Measurements from ENCODE around the gene FAM161B. TPM values are rescaled to one million over a fixed set of nuclear protein-coding genes. Genes with fewer than 3 reads are reported as not detected.

Gene FAM161B
- total RNA-seq, 4 donors from 2014 or later = 1.2 to 3.1 (median 2.2) TPM

DNA sequence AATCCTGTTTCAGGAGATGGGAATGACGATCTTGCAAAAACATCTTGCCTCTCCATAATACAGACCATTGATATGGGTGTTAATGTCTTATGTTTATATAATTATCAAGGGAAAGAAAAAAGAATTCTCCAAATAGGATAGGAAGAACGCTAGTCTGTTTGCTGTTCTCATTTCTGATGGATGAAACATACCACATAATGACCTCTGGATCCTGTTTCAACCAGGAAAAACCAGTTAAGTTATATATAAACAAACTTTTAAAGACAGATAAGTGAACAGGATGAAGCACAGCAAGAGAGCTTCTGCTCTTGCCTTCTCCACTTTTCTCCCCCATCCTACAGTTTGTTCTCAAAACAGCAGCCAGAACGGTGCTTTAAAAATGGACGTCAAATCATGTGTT, 28.0 kb upstream of the FAM161B start:
- TF ChIP-seq, protein P1, sequence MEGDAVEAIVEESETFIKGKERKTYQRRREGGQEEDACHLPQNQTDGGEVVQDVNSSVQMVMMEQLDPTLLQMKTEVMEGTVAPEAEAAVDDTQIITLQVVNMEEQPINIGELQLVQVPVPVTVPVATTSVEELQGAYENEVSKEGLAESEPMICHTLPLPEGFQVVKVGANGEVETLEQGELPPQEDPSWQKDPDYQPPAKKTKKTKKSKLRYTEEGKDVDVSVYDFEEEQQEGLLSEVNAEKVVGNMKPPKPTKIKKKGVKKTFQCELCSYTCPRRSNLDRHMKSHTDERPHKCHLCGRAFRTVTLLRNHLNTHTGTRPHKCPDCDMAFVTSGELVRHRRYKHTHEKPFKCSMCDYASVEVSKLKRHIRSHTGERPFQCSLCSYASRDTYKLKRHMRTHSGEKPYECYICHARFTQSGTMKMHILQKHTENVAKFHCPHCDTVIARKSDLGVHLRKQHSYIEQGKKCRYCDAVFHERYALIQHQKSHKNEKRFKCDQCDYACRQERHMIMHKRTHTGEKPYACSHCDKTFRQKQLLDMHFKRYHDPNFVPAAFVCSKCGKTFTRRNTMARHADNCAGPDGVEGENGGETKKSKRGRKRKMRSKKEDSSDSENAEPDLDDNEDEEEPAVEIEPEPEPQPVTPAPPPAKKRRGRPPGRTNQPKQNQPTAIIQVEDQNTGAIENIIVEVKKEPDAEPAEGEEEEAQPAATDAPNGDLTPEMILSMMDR (IDR thresholded peaks at IDR 0.05) = no peak
- no peak for TF ChIP-seq POLR2A (IDR thresholded peaks at IDR 0.05)
- H3K4me1 ChIP-seq = no peaks in the 10 kb centered on the region
- DNase-seq = no peak
- peaks cover 0 to 82% (median 7%) of the 10 kb centered on the region in 3 donors for H3K36me3 ChIP-seq
- no peaks in the 10 kb centered on the region for H3K9me3 ChIP-seq
- H3K27me3 ChIP-seq = no peaks in the 10 kb centered on the region
- intact Hi-C loops (cut with DNase I) = no loop called here
- no peak overlapping the region for H3K4me3 ChIP-seq
- 57 to 73% methylated on average over 3 to 4 of the region's 4 CpGs for WGBS, 2 donors
- H3K27ac ChIP-seq = no peak overlapping the region

GRCh38 chr14:73976125-73976524, 26.2 kb upstream of the FAM161B start:
- no peak for DNase-seq
- TF ChIP-seq, protein P1 (IDR thresholded peaks at IDR 0.05) = no peak
- no peak for TF ChIP-seq POLR2A (IDR thresholded peaks at IDR 0.05)
- no peak overlapping the region for H3K4me3 ChIP-seq
- intact Hi-C loops (cut with DNase I) = no loop called here
- no peaks in the 10 kb centered on the region for H3K27me3 ChIP-seq
- H3K27ac ChIP-seq = no peak overlapping the region
- no peaks in the 10 kb centered on the region for H3K4me1 ChIP-seq
- 73 to 81% methylated on average over 6 of the region's 6 CpGs for WGBS, 2 donors
- no peaks in the 10 kb centered on the region for H3K9me3 ChIP-seq
- peaks cover 0 to 82% (median 7%) of the 10 kb centered on the region in 3 donors for H3K36me3 ChIP-seq

DNA sequence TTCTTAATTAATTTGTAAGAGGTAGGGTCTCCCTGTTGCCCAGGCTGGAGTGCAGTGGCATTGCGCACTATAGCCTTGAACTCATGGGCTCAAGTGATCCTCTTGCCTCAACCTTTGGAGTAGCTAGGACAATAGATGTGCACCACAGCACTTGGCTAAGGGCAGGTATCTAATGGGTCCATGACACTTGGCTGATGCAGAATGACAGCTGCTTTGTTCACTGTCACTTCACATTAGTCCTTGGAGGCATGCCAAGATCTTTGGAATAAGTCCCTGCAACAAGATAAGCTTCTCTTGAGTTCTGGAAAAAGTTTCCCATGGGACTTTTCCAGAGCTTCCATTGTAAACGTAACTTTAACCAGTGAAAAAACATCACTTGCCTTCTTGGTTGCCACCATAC, 23.6 kb upstream of the FAM161B start:
- no peaks in the 10 kb centered on the region for H3K4me1 ChIP-seq
- intact Hi-C loops (cut with DNase I) = no loop called here
- WGBS, 2 donors = 81 to 90% methylated on average over 2 of the region's 2 CpGs
- no peak for DNase-seq
- no peak overlapping the region for H3K27ac ChIP-seq
- no peaks in the 10 kb centered on the region for H3K9me3 ChIP-seq
- TF ChIP-seq POLR2A (IDR thresholded peaks at IDR 0.05) = no peak
- no peak overlapping the region for H3K4me3 ChIP-seq
- no peaks in the 10 kb centered on the region for H3K27me3 ChIP-seq
- H3K36me3 ChIP-seq = peaks cover 6 to 95% (median 15%) of the 10 kb centered on the region in 3 donors

GRCh38 chr14:73968885-73969284, 19.0 kb upstream of the FAM161B start:
- Histone ChIP-seq H3K4me1 (no peaks in the 10 kb centered on the region), H3K9me3 (no peaks in the 10 kb centered on the region), H3K27ac (no peak overlapping the region), H3K27me3 (no peaks in the 10 kb centered on the region), H3K36me3 (peaks cover 6 to 99% (median 18%) of the 10 kb centered on the region in 3 donors), H3K4me3 (no peak overlapping the region)
- DNase-seq = no peak
- 79 to 89% methylated on average over 2 of the region's 2 CpGs for WGBS, 2 donors
- TF ChIP-seq, protein P1 (IDR thresholded peaks at IDR 0.05) = no peak
- no peak for TF ChIP-seq POLR2A (IDR thresholded peaks at IDR 0.05)
- intact Hi-C loops (cut with DNase I) = no loop called here

- TF ChIP-seq, protein P1 (IDR thresholded peaks at IDR 0.05) = no peak
- no peak for TF ChIP-seq POLR2A (IDR thresholded peaks at IDR 0.05)
- no peak overlapping the region for H3K4me3 ChIP-seq
- DNase-seq = no peak
- H3K36me3 ChIP-seq = peaks cover 6 to 99% (median 33%) of the 10 kb centered on the region in 3 donors
- 86 to 95% methylated on average over 4 of the region's 4 CpGs for WGBS, 2 donors
- H3K9me3 ChIP-seq = no peaks in the 10 kb centered on the region
- intact Hi-C loops (cut with DNase I) = no loop called here
- no peaks in the 10 kb centered on the region for H3K4me1 ChIP-seq
- H3K27me3 ChIP-seq = no peaks in the 10 kb centered on the region
- H3K27ac ChIP-seq = no peak overlapping the region
These were observed 15.3 kb upstream of the FAM161B start for GRCh38 chr14:73965216-73965615.

GRCh38 chr14:73961192-73961591, 11.3 kb upstream of the FAM161B start:
- Histone ChIP-seq H3K4me3 (no peak overlapping the region), H3K27me3 (no peaks in the 10 kb centered on the region), H3K36me3 (peaks cover 7 to 99% (median 48%) of the 10 kb centered on the region in 3 donors), H3K4me1 (no peaks in the 10 kb centered on the region), H3K9me3 (no peaks in the 10 kb centered on the region), H3K27ac (no peak overlapping the region)
- no peak for DNase-seq
- intact Hi-C loops (cut with DNase I) = no loop called here
- TF ChIP-seq POLR2A (IDR thresholded peaks at IDR 0.05) = no peak
- TF ChIP-seq, protein P1 (IDR thresholded peaks at IDR 0.05) = no peak
- 89 to 98% methylated on average over 5 to 7 of the region's 12 CpGs for WGBS, 2 donors

All from esophagus squamous epithelium (tissue), 5 donors.